Measurements from ENCODE around the gene YPEL5. TPM values are rescaled to one million over a fixed set of nuclear protein-coding genes. Genes with fewer than 3 reads are reported as not detected.

Gene YPEL5
- total and polyA plus RNA-seq, 2 donors from 2014 or later: 102 to 109 TPM

DNA sequence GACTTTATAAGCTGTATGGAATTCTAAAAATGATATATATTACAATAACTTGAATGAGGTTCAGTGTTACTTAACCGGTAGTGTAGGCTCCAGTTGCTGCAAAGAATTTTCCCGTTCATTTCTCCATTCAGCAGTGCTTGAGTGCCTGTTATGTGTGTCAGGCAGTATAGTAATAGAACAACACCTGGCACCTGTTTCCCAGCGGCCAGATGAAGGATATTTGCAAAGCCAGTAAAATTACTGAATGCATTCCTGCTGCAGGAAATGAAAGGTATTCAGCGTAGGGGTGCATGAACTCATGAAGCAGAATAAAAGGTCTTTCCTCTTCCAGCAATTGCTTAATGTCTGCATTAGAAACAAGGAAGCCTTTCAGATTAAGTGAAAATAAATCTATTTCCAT lies 18.8 kb downstream of the YPEL5 start:
- no peak overlapping the region for H3K4me3 ChIP-seq (ENCODE audit: low read length in 3 of 3)
- TF ChIP-seq, protein P1, sequence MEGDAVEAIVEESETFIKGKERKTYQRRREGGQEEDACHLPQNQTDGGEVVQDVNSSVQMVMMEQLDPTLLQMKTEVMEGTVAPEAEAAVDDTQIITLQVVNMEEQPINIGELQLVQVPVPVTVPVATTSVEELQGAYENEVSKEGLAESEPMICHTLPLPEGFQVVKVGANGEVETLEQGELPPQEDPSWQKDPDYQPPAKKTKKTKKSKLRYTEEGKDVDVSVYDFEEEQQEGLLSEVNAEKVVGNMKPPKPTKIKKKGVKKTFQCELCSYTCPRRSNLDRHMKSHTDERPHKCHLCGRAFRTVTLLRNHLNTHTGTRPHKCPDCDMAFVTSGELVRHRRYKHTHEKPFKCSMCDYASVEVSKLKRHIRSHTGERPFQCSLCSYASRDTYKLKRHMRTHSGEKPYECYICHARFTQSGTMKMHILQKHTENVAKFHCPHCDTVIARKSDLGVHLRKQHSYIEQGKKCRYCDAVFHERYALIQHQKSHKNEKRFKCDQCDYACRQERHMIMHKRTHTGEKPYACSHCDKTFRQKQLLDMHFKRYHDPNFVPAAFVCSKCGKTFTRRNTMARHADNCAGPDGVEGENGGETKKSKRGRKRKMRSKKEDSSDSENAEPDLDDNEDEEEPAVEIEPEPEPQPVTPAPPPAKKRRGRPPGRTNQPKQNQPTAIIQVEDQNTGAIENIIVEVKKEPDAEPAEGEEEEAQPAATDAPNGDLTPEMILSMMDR (IDR thresholded peaks at IDR 0.05; ENCODE audit: borderline replicate concordance, extremely low read depth, insufficient read depth): no peak
- H3K9me3 ChIP-seq (ENCODE audit: control insufficient read depth in 2 of 3, insufficient read depth in 1 of 3, low read length in 3 of 3): no peaks in the 10 kb centered on the region
- no peak overlapping the region for H3K9ac ChIP-seq (ENCODE audit: low read length in 3 of 3)
- H3K27me3 ChIP-seq (ENCODE audit: control insufficient read depth, insufficient read depth, low read length): no peaks in the 10 kb centered on the region
- no peaks in the 10 kb centered on the region for H3K4me1 ChIP-seq (ENCODE audit: control insufficient read depth in 2 of 3, insufficient read depth in 2 of 3, low read depth in 1 of 3, low read length in 3 of 3)
- H3K27ac ChIP-seq (ENCODE audit: low read depth in 2 of 2, low read length in 2 of 2): no peak overlapping the region
- H3K36me3 ChIP-seq (ENCODE audit: control insufficient read depth in 2 of 3, insufficient read depth in 3 of 3, low read length in 3 of 3): no peaks in the 10 kb centered on the region
- FAIRE-seq (no peak), DNase-seq (peak in 3 of 5 donors; percentile 36 to 77 (median 69))
- intact Hi-C loops (cut with DNase I): loop anchor here (10.0 kb wide), 1 partner anchor 539 kb away; no protein-coding TSS in a partner anchor

DNA sequence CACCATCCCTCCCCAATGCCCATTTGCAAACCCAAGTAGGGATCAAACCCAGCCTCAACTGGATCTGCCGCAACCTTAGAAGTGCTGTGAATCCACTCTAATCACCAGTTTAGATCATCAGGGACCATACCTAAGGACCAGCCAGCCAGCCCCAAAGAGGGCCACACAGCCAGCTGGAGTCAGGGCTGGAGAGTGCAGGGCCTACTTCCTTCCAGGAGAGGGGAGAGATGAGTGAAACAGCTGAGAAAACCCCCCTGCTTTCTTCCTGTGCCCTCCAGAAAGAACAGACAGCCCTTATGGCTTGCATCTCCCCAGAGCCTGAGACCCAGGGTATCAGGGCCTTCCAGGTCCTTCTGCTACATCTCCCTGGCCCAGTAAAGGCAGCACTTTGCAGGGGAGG lies 25.8 kb downstream of the YPEL5 start:
- DNase-seq: no peak
- Histone ChIP-seq H3K9ac (ENCODE audit: low read length in 3 of 3) (no peak overlapping the region), H3K4me3 (ENCODE audit: low read length in 3 of 3) (no peak overlapping the region), H3K4me1 (ENCODE audit: control insufficient read depth in 2 of 3, insufficient read depth in 2 of 3, low read depth in 1 of 3, low read length in 3 of 3) (no peaks in the 10 kb centered on the region), H3K27me3 (ENCODE audit: control insufficient read depth, insufficient read depth, low read length) (no peaks in the 10 kb centered on the region), H3K36me3 (ENCODE audit: control insufficient read depth in 2 of 3, insufficient read depth in 3 of 3, low read length in 3 of 3) (no peaks in the 10 kb centered on the region), H3K9me3 (ENCODE audit: control insufficient read depth in 2 of 3, insufficient read depth in 1 of 3, low read length in 3 of 3) (no peaks in the 10 kb centered on the region), H3K27ac (ENCODE audit: low read depth in 2 of 2, low read length in 2 of 2) (no peak overlapping the region)
- TF ChIP-seq, protein P1 (IDR thresholded peaks at IDR 0.05; ENCODE audit: borderline replicate concordance, extremely low read depth, insufficient read depth): no peak
- FAIRE-seq: no peak
- intact Hi-C loops (cut with DNase I): no loop called here

DNA sequence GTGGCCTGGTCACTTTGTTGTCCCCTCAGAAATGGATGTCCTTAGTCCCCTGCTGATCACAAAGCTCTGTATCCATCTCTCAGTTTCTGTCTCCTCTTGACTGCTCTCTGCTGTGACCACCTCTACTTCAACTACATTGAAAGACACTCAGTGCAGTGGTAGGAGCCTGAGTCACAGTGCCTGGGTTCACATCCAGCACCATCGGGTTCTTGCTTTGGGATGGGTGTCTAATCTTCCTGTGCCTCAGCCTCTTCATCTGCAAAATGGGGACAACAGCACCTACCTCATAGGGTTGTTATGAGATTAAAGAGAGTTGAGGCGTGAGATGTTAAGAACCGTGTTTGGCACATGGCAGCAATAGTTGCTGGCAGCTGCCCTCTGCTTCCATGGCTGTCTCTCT lies 30.6 kb downstream of the YPEL5 start:
- Histone ChIP-seq H3K36me3 (ENCODE audit: control insufficient read depth in 2 of 3, insufficient read depth in 3 of 3, low read length in 3 of 3) (no peaks in the 10 kb centered on the region), H3K4me1 (ENCODE audit: control insufficient read depth in 2 of 3, insufficient read depth in 2 of 3, low read depth in 1 of 3, low read length in 3 of 3) (no peaks in the 10 kb centered on the region), H3K27ac (ENCODE audit: low read depth in 2 of 2, low read length in 2 of 2) (no peak overlapping the region), H3K9ac (ENCODE audit: low read length in 3 of 3) (no peak overlapping the region), H3K27me3 (ENCODE audit: control insufficient read depth, insufficient read depth, low read length) (no peaks in the 10 kb centered on the region), H3K9me3 (ENCODE audit: control insufficient read depth in 2 of 3, insufficient read depth in 1 of 3, low read length in 3 of 3) (no peaks in the 10 kb centered on the region), H3K4me3 (ENCODE audit: low read length in 3 of 3) (no peak overlapping the region)
- no peak for FAIRE-seq
- DNase-seq: no peak
- TF ChIP-seq, protein P1 (IDR thresholded peaks at IDR 0.05; ENCODE audit: borderline replicate concordance, extremely low read depth, insufficient read depth): no peak
- intact Hi-C loops (cut with DNase I): no loop called here

DNA sequence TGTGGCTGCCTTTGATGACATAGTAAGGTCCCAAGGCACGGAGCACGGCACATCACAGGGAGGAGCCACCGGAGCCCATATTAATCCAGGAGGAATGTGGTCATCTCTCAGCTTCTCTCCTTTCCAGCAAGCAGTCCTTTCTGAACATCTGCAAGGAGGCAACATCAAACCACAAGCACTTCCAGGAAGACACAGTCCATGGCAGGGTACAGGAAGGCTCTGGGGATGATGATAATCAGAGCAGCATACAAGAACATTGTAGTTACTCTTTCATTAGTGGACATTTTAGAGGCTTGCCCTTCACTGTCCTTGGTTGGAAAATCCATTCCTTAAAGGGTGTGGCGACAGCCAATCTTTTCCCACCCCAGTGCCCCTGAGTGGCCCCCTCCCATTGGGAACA lies 31.1 kb downstream of the YPEL5 start:
- Histone ChIP-seq H3K27me3 (ENCODE audit: control insufficient read depth, insufficient read depth, low read length) (no peaks in the 10 kb centered on the region), H3K4me3 (ENCODE audit: low read length in 3 of 3) (no peak overlapping the region), H3K9ac (ENCODE audit: low read length in 3 of 3) (no peak overlapping the region), H3K9me3 (ENCODE audit: control insufficient read depth in 2 of 3, insufficient read depth in 1 of 3, low read length in 3 of 3) (no peaks in the 10 kb centered on the region), H3K4me1 (ENCODE audit: control insufficient read depth in 2 of 3, insufficient read depth in 2 of 3, low read depth in 1 of 3, low read length in 3 of 3) (no peaks in the 10 kb centered on the region), H3K36me3 (ENCODE audit: control insufficient read depth in 2 of 3, insufficient read depth in 3 of 3, low read length in 3 of 3) (no peaks in the 10 kb centered on the region), H3K27ac (ENCODE audit: low read depth in 2 of 2, low read length in 2 of 2) (no peak overlapping the region)
- intact Hi-C loops (cut with DNase I): no loop called here
- no peak for DNase-seq
- TF ChIP-seq, protein P1 (IDR thresholded peaks at IDR 0.05; ENCODE audit: borderline replicate concordance, extremely low read depth, insufficient read depth): no peak
- FAIRE-seq: no peak

Data from kidney (tissue), 14 donors.